Ovary (tissue), 9 donors: ENCODE data around the gene CMIP. TPM values are rescaled to one million over a fixed set of nuclear protein-coding genes. Genes with fewer than 3 reads are reported as not detected.

Source experiments
- DNase-seq, 5 donors: peaks; one replicate each; pipeline ENCODE4 v3.0.0-alpha.2; 2019 to 2020
- H3K27ac ChIP-seq, 2 donors: fragments of 200-600 bp; one replicate each; pipeline versions ENCODE4 v1.5.1 to v1.8.0; 2019 to 2022
- H3K27me3 ChIP-seq: fragments of 200-600 bp; one replicate; pipeline ENCODE4 v1.8.0; 2022
- H3K36me3 ChIP-seq: fragments of 200-600 bp; sonication (generic); one replicate; pipeline ENCODE4 v1.5.1; 2019
- H3K4me1 ChIP-seq: one replicate; pipeline ENCODE4 v1.8.1; 2013; ENCODE audit warnings: mild to moderate bottlenecking, moderate library complexity; ENCODE audit not compliant: insufficient read depth
- H3K4me3 ChIP-seq: fragments of 200-600 bp; sonication (generic); one replicate; pipeline ENCODE4 v1.5.1; 2017
- H3K9me3 ChIP-seq, 2 donors: fragments of 200-600 bp in 1 of 2; sonication (generic) in 1 of 2; one replicate each; pipeline versions ENCODE4 v1.5.1 to v1.8.1; 2013 to 2019; ENCODE audit warnings: mild to moderate bottlenecking in 1 of 2, moderate library complexity in 1 of 2
- EP300 ChIP-seq: sonication (generic); formaldehyde crosslinking; IDR thresholded peaks from one replicate; pipeline ENCODE4 v1.6.1; 2017; ENCODE audit warnings: antibody characterized with exemption
- POLR2A ChIP-seq: fragments of 450-650 bp; IDR thresholded peaks from one replicate; pipeline ENCODE4 v1.6.1; 2017; ENCODE audit warnings: antibody characterized with exemption, mild to moderate bottlenecking, moderate library complexity
- WGBS, 3 donors: extraction: QIAGEN DNeasy Blood & Tissue Kit in 1 of 3; methylation state at CpG; one replicate each; pipeline versions ENCODE4 v1.1.5 to v1.1.7; 2013 to 2017; 5-methylcytosine and 5-hydroxymethylcytosine counted together
- intact Hi-C, 4 donors: fragments of 100-400 bp; cut with DNase I; formaldehyde crosslinking; loops; one replicate each; pipeline versions ENCODE4 v1.11.0 to v1.15.1; 2022 to 2023
- polyA plus RNA-seq, 2 donors: library from polyadenylated mRNA; stranded (reverse); fragments of 200-250 nt in 1 of 2; fragments of 350-450 nt in 1 of 2; fragmentation: Illumina TruSeq in 1 of 2; extraction: RNeasy Lipid Tissue Mini Kit (QIAGEN cat#74804) in 1 of 2; gene quantifications; one replicate each; pipeline ENCODE4 v1.2.3, GENCODE V29; 2013 to 2014
- total RNA-seq, 7 donors: library from RNA; depleted of rRNA in 2 of 7; stranded (reverse); fragments of >200 nt in 2 of 7; fragmentation: NEBNext Ultra II Directional in 3 of 7; extraction: Animal tissue kit (Norgen Biotek cat#: 25700) in 3 of 7; gene quantifications; one replicate each; pipeline versions ENCODE4 v1.1.0 to v1.2.4, GENCODE V29; 2016 to 2023
- TF ChIP-seq, protein P1 (sequence below), 3 donors: fragments of 450-650 bp in 2 of 3; fragments of 200-600 bp in 1 of 3; IDR thresholded peaks; one replicate each; pipeline versions ENCODE4 v1.5.1 to v1.8.0; 2016 to 2022; ENCODE audit warnings: antibody characterized with exemption in 3 of 3, mild to moderate bottlenecking in 1 of 3
- donor health status: DM: no; HTN: no; CAD: no; lungs with moderate emphysema.
- donor health status: DM: no; HTN: no; CAD: no.
- donor health status: Bipolar disorder and iron deficiency.
- donor health status: DM: yes; HTN: yes; CAD: no.
- donor health status: DM: no; HTN: no; CAD: no.
- donor health status: DM: yes; HTN: yes; CAD: no.

The CMIP gene
- total and polyA plus RNA-seq, 9 donors: 19.4 to 68.2 (median 38.7) TPM

DNA sequence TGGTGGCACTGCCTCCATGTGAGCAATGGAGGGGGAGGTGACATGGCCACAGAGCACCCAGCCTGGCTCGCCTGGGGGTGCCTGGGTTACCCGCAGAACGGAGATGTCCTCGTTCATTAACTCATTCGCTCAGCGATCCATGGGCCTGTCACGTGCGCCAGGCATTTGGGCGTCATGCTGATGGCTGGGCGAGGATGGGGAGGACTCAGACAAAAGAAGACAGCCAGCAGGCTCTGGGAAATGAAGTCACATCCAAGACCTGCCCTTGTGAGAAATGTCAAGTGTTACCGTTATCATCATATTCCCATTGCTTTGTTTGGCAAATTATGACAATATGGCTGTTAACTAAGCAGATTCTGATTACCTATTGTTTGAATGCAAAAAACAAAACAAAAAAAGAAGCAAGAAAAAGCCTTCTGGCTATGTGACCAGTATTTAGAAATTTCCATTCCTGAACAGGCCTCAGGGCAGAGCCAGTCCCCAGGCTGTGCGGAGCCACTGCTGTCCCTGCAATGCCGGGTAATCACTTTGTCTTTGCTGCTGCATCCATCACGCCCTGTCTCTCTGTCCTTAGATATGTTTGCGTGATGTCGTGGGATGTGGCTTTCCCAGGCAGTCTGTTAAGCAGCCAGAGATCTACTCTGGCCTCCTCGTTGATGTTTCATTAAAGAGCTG is 57.9 kb downstream of the CMIP start:
- TF ChIP-seq POLR2A (no peak), EP300 (no peak)
- TF ChIP-seq, protein P1, sequence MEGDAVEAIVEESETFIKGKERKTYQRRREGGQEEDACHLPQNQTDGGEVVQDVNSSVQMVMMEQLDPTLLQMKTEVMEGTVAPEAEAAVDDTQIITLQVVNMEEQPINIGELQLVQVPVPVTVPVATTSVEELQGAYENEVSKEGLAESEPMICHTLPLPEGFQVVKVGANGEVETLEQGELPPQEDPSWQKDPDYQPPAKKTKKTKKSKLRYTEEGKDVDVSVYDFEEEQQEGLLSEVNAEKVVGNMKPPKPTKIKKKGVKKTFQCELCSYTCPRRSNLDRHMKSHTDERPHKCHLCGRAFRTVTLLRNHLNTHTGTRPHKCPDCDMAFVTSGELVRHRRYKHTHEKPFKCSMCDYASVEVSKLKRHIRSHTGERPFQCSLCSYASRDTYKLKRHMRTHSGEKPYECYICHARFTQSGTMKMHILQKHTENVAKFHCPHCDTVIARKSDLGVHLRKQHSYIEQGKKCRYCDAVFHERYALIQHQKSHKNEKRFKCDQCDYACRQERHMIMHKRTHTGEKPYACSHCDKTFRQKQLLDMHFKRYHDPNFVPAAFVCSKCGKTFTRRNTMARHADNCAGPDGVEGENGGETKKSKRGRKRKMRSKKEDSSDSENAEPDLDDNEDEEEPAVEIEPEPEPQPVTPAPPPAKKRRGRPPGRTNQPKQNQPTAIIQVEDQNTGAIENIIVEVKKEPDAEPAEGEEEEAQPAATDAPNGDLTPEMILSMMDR (IDR thresholded peaks at IDR 0.05): no peak
- no peak for DNase-seq
- H3K4me1 ChIP-seq: no peaks in the 10 kb centered on the region
- H3K36me3 ChIP-seq: no peaks in the 10 kb centered on the region
- WGBS, 3 donors: 88 to 94% (median 92%) methylated on average over 17 of the region's 17 CpGs
- no peak overlapping the region for H3K27ac ChIP-seq
- no peak overlapping the region for H3K4me3 ChIP-seq
- intact Hi-C loops: no loop called here
- no peaks in the 10 kb centered on the region for H3K27me3 ChIP-seq
- no peaks in the 10 kb centered on the region for H3K9me3 ChIP-seq

DNA sequence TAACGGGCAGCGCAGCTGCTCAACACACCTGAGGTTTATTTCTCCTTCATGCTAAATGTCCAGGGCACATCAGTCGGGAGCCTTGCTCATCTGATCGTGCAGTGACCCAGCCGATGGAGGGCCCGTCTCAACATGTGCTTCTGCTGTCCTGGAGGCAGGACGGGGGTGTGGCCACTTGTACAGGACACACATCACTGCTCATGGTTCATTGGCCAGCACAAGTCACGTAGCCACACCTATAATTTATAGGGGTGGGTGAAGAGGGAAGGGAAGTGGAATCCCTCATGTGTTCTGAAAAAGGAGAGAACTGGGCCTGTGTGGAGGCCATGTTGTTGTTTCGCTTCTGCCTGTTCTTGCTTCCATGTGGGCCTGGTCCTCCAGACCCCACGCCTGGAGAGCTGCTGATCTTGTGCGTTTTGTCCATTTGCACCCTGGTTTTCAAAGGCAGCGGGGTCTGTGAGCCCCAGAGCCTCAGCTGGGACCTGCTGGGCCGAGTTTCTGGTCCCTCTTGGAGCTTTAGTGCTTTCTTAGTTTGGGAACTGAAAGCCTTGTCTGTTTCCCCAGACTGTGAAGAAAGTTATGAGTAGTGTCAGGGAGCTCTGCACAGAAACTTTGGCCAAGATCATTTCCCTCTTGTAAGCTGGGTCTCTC is 60.5 kb downstream of the CMIP start:
- intact Hi-C loops: no loop called here
- no peak for TF ChIP-seq EP300
- no peaks in the 10 kb centered on the region for H3K36me3 ChIP-seq
- no peak for DNase-seq
- 79 to 89% (median 80%) methylated on average over 13 of the region's 13 CpGs for WGBS, 3 donors
- no peaks in the 10 kb centered on the region for H3K4me1 ChIP-seq
- H3K9me3 ChIP-seq: no peaks in the 10 kb centered on the region
- H3K27me3 ChIP-seq: no peaks in the 10 kb centered on the region
- no peak overlapping the region for H3K27ac ChIP-seq
- no peak overlapping the region for H3K4me3 ChIP-seq

DNA sequence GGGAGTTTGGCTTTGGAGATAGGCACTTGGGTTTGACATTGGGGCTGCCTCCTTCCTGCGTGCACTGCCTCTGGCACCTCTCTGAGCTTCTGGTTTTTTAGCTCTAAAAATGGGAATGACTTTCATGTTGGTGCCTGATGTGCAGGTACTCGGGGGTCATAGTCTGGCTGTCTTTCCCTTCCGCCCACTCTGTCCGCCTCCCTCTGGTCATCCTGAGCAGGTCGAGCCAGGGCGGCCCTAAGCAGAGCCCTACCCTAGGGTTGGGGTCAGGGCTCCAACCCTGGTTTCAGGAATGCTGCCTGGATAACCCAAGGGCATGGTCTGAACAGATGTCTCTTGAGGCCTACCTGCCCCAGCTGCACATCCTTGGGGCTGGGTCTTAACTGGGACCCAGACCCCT is 64.8 kb downstream of the CMIP start:
- H3K4me1 ChIP-seq: peaks cover 10% of the 10 kb centered on the region
- 94 to 98% (median 97%) methylated on average over 6 of the region's 6 CpGs for WGBS, 3 donors
- TF ChIP-seq EP300 (no peak), POLR2A (no peak)
- TF ChIP-seq, protein P1 (IDR thresholded peaks at IDR 0.05): no peak
- no peak overlapping the region for H3K4me3 ChIP-seq
- DNase-seq: no peak
- no peaks in the 10 kb centered on the region for H3K27me3 ChIP-seq
- no peaks in the 10 kb centered on the region for H3K9me3 ChIP-seq
- H3K27ac ChIP-seq: no peak overlapping the region
- no peaks in the 10 kb centered on the region for H3K36me3 ChIP-seq
- intact Hi-C loops: no loop called here

DNA sequence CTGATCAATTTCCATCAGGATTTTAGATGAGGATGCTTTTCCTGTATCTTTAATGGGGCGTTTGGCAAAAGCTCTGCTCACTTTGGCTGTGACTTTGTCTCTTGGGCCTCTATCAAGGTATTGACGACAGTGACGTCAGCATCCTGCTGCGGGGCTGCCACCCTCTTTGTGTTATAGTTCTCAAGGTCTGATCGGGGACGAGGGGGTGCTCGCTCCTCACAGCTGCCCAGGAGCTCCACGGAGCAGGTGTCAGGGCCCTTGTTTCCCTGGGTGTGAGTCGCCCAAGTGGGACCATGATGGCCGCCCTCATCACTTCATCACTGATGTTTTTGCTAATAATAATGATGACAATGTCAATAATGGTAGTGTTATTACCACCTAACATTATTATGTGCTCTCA is 65.4 kb downstream of the CMIP start:
- Histone ChIP-seq H3K27me3 (no peaks in the 10 kb centered on the region), H3K9me3 (no peaks in the 10 kb centered on the region), H3K27ac (no peak overlapping the region), H3K4me3 (no peak overlapping the region), H3K4me1 (peaks cover 10% of the 10 kb centered on the region), H3K36me3 (no peaks in the 10 kb centered on the region)
- TF ChIP-seq, protein P1 (IDR thresholded peaks at IDR 0.05): no peak
- TF ChIP-seq POLR2A (no peak), EP300 (no peak)
- WGBS, 3 donors: 83 to 93% (median 89%) methylated on average over 10 of the region's 10 CpGs
- intact Hi-C loops: no loop called here
- DNase-seq: no peak

DNA sequence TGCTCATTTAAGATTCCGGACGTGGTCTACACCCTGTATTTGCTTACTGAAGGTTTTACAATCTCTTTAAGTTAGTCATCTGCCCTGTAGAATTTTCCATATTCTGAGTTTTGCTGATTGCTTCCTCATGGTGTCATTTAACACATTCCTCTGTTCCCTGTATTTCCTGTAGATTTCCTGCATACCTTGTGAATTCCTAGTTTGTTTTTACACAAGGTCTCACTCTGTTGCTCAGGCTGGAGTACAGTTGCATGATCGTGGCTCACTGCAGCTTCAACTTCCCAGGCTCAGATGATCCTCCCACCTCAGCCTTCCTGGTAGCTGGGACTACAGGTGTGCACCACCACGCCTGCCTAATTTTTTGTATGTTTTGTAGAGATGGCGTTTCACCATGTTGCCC is 66.8 kb downstream of the CMIP start:
- no peaks in the 10 kb centered on the region for H3K9me3 ChIP-seq
- H3K27ac ChIP-seq: no peak overlapping the region
- H3K27me3 ChIP-seq: no peaks in the 10 kb centered on the region
- WGBS, 3 donors: 94 to 98% (median 96%) methylated on average over 5 of the region's 5 CpGs
- H3K4me1 ChIP-seq: peaks cover 10% of the 10 kb centered on the region
- TF ChIP-seq EP300: no peak
- TF ChIP-seq, protein P1 (IDR thresholded peaks at IDR 0.05): no peak
- TF ChIP-seq POLR2A: no peak
- no peak overlapping the region for H3K4me3 ChIP-seq
- intact Hi-C loops: no loop called here
- H3K36me3 ChIP-seq: no peaks in the 10 kb centered on the region
- DNase-seq: no peak
